HepG2 (cell line): ENCODE data around the gene CIBAR2. TPM values are rescaled to one million over a fixed set of nuclear protein-coding genes. Genes with fewer than 3 reads are reported as not detected.

Source experiments
- CHCHD3 ChIP-seq: sonication (generic); formaldehyde crosslinking; IDR thresholded peaks from 2 replicates; pipeline ENCODE4 v1.8.0; 2022; ENCODE audit warnings: mild to moderate bottlenecking, missing genetic modification reagents, moderate library complexity
- ETV6 ChIP-seq: sonication (generic); formaldehyde crosslinking; conservative IDR thresholded peaks from 2 replicates; pipeline ENCODE4 v1.4.0; 2020; ENCODE audit warnings: missing genetic modification reagents
- JDP2 ChIP-seq: sonication (generic); formaldehyde crosslinking; IDR thresholded peaks from 2 replicates; pipeline ENCODE4 v1.8.1; 2022; ENCODE audit warnings: missing genetic modification reagents, borderline replicate concordance
- KLF12 ChIP-seq: sonication (generic); formaldehyde crosslinking; IDR thresholded peaks from 2 replicates; pipeline ENCODE4 v1.4.0; 2020; ENCODE audit warnings: missing genetic modification reagents, borderline replicate concordance
- NFKBIZ ChIP-seq: IDR thresholded peaks from 2 replicates; pipeline ENCODE4 v1.6.1; 2018; ENCODE audit warnings: missing genetic modification reagents, missing compliant biosample characterization
- SOX5 ChIP-seq: IDR thresholded peaks from 2 replicates; pipeline ENCODE4 v1.6.1; 2016; ENCODE audit warnings: borderline replicate concordance
- STAT5B ChIP-seq: sonication (generic); formaldehyde crosslinking; IDR thresholded peaks from 2 replicates; pipeline ENCODE4 v1.4.0; 2020; ENCODE audit warnings: missing genetic modification reagents
- ZBTB20 ChIP-seq: sonication (generic); formaldehyde crosslinking; IDR thresholded peaks from 2 replicates; pipeline ENCODE4 v1.8.1; 2023; ENCODE audit warnings: missing genetic modification reagents, low read depth, mild to moderate bottlenecking, borderline replicate concordance
- ZFP37 ChIP-seq: sonication (generic); formaldehyde crosslinking; IDR thresholded peaks from 2 replicates; pipeline ENCODE4 v1.4.0; 2020; ENCODE audit warnings: missing genetic modification reagents, borderline replicate concordance
- ZNF10 ChIP-seq: sonication (generic); formaldehyde crosslinking; IDR thresholded peaks from 2 replicates; pipeline ENCODE4 v1.4.0; 2020; ENCODE audit warnings: mild to moderate bottlenecking, low read depth, missing genetic modification reagents, borderline replicate concordance
- ZNF143 ChIP-seq: sonication (generic); formaldehyde crosslinking; IDR thresholded peaks from 2 replicates; pipeline ENCODE4 v1.4.0; 2020; ENCODE audit warnings: missing genetic modification reagents
- ZNF7 ChIP-seq: IDR thresholded peaks from 2 replicates; pipeline ENCODE4 v1.6.1; 2016; ENCODE audit warnings: missing biosample characterization, missing genetic modification reagents
- polyA plus RNA-seq, 8 experiments: library from polyadenylated mRNA; depleted of rRNA in 3 of 8; stranded (reverse) in 7 of 8; unstranded in 1 of 8; fragments of >200 nt; fragmentation: Illumina TruSeq in 4 of 8; extraction: Trizol in 4 of 8; gene quantifications; 2 replicates each; pipeline versions ENCODE4 v1.2.1 to v1.2.3, GENCODE V29; 2011 to 2016; ENCODE audit warnings: low read depth in 4 of 8, missing spikeins in 1 of 8, mixed read lengths in 1 of 8; ENCODE audit not compliant: insufficient read depth in 1 of 8
- total RNA-seq, 5 experiments: library from RNA; depleted of rRNA; stranded (reverse); fragments of >200 nt; fragmentation: Illumina TruSeq; extraction: Trizol; gene quantifications; 2 replicates each; pipeline ENCODE4 v1.2.3, GENCODE V29; 2016; ENCODE audit warnings: low read depth in 1 of 5
- TF ChIP-seq, protein P1 (sequence below): sonication (generic); formaldehyde crosslinking; IDR thresholded peaks from 2 replicates; pipeline ENCODE4 v1.4.0; 2020; ENCODE audit warnings: mild to moderate bottlenecking, low read depth, missing genetic modification reagents
- TF ChIP-seq, protein P2 (sequence below): sonication (generic); formaldehyde crosslinking; IDR thresholded peaks from 2 replicates; pipeline ENCODE4 v1.9.0; 2021; ENCODE audit warnings: missing genetic modification reagents, borderline replicate concordance
- TF ChIP-seq, protein P3 (sequence below): sonication (generic); formaldehyde crosslinking; IDR thresholded peaks from 2 replicates; pipeline ENCODE4 v1.4.0; 2020; ENCODE audit warnings: missing genetic modification reagents
- TF ChIP-seq, protein P4 (sequence below): sonication (generic); formaldehyde crosslinking; IDR thresholded peaks from 2 replicates; pipeline ENCODE4 v1.4.0; 2020; ENCODE audit warnings: mild to moderate bottlenecking, missing genetic modification reagents
- TF ChIP-seq, protein P5 (sequence below): sonication (generic); formaldehyde crosslinking; IDR thresholded peaks from 2 replicates; pipeline ENCODE4 v1.9.0; 2022; ENCODE audit warnings: low read depth, missing genetic modification reagents
- TF ChIP-seq, protein P6 (sequence below): sonication (generic); formaldehyde crosslinking; IDR thresholded peaks from 2 replicates; pipeline ENCODE4 v1.5.0; 2020; ENCODE audit warnings: missing genetic modification reagents

Gene CIBAR2
- total and polyA plus RNA-seq, 2 of the 13 experiments (the other 11 are each of a cell fraction or from before 2014, with no cell fraction given): not detected

DNA sequence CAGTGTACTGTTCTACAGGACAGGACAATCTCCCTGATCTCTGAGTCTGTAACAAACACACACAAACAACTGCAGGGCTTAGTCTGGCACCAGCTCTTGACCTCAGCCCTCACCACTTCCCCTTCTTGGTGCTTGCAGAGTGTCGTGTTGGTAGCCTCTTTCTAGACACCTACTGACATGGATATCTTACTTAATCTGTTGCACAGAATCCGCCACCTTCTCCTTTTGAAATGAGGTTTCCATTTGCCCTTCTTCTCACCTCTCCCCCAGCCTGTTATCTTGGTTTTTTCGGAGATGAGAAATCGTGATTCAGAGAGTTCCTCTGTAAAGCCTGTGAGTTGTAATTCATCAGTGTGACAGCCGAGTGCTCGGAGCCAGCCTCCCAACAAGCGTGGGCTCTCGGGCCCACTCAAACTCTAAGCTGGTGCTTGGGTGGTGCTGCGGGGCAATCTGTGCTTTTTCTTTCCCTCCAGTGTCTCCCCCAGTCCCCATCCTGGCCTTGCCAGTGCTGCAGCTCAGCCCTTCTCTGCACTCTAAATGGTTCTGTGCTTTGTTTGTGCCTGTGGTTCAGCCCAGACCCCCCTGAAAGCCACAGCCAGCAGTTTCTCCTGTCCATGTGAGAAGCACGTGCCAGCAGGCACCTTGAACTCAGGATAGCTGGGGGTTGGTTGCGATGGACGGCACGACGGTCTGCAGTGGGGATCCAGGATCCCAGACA is 56.6 kb downstream of the CIBAR2 start (continued):
- TF ChIP-seq, protein P1, sequence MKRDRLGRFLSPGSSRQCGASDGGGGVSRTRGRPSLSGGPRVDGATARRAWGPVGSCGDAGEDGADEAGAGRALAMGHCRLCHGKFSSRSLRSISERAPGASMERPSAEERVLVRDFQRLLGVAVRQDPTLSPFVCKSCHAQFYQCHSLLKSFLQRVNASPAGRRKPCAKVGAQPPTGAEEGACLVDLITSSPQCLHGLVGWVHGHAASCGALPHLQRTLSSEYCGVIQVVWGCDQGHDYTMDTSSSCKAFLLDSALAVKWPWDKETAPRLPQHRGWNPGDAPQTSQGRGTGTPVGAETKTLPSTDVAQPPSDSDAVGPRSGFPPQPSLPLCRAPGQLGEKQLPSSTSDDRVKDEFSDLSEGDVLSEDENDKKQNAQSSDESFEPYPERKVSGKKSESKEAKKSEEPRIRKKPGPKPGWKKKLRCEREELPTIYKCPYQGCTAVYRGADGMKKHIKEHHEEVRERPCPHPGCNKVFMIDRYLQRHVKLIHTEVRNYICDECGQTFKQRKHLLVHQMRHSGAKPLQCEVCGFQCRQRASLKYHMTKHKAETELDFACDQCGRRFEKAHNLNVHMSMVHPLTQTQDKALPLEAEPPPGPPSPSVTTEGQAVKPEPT (CRISPR knock-in tag): peak; percentile 94
- TF ChIP-seq ZBTB20 (CRISPR knock-in tag) (peak; percentile 86; the same call in 1 of the 2 replicates), KLF12 (CRISPR knock-in tag) (peak; percentile 66; the same call in 1 of the 2 replicates), STAT5B (no peak), ZNF10 (CRISPR knock-in tag) (no peak), ZFP37 (peak; percentile 63), NFKBIZ (CRISPR knock-in tag) (no peak), JDP2 (no peak), ETV6 (CRISPR knock-in tag) (no peak), CHCHD3 (no peak), SOX5 (CRISPR knock-in tag) (no peak), ZNF143 (CRISPR knock-in tag) (0 out of 2 replicates have a peak, but pooled peaks have one; percentile 31), ZNF7 (CRISPR knock-in tag) (no peak)
- TF ChIP-seq, protein P2, sequence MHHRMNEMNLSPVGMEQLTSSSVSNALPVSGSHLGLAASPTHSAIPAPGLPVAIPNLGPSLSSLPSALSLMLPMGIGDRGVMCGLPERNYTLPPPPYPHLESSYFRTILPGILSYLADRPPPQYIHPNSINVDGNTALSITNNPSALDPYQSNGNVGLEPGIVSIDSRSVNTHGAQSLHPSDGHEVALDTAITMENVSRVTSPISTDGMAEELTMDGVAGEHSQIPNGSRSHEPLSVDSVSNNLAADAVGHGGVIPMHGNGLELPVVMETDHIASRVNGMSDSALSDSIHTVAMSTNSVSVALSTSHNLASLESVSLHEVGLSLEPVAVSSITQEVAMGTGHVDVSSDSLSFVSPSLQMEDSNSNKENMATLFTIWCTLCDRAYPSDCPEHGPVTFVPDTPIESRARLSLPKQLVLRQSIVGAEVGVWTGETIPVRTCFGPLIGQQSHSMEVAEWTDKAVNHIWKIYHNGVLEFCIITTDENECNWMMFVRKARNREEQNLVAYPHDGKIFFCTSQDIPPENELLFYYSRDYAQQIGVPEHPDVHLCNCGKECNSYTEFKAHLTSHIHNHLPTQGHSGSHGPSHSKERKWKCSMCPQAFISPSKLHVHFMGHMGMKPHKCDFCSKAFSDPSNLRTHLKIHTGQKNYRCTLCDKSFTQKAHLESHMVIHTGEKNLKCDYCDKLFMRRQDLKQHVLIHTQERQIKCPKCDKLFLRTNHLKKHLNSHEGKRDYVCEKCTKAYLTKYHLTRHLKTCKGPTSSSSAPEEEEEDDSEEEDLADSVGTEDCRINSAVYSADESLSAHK (CRISPR knock-in tag): peak; percentile 28; the same call in 1 of the 2 replicates
- TF ChIP-seq, protein P3, sequence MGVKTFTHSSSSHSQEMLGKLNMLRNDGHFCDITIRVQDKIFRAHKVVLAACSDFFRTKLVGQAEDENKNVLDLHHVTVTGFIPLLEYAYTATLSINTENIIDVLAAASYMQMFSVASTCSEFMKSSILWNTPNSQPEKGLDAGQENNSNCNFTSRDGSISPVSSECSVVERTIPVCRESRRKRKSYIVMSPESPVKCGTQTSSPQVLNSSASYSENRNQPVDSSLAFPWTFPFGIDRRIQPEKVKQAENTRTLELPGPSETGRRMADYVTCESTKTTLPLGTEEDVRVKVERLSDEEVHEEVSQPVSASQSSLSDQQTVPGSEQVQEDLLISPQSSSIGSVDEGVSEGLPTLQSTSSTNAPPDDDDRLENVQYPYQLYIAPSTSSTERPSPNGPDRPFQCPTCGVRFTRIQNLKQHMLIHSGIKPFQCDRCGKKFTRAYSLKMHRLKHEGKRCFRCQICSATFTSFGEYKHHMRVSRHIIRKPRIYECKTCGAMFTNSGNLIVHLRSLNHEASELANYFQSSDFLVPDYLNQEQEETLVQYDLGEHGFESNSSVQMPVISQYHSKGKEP (CRISPR knock-in tag): no peak
- TF ChIP-seq, protein P4, sequence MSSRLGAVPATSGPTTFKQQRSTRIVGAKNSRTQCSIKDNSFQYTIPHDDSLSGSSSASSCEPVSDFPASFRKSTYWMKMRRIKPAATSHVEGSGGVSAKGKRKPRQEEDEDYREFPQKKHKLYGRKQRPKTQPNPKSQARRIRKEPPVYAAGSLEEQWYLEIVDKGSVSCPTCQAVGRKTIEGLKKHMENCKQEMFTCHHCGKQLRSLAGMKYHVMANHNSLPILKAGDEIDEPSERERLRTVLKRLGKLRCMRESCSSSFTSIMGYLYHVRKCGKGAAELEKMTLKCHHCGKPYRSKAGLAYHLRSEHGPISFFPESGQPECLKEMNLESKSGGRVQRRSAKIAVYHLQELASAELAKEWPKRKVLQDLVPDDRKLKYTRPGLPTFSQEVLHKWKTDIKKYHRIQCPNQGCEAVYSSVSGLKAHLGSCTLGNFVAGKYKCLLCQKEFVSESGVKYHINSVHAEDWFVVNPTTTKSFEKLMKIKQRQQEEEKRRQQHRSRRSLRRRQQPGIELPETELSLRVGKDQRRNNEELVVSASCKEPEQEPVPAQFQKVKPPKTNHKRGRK (CRISPR knock-in tag): no peak
- TF ChIP-seq, protein P5, sequence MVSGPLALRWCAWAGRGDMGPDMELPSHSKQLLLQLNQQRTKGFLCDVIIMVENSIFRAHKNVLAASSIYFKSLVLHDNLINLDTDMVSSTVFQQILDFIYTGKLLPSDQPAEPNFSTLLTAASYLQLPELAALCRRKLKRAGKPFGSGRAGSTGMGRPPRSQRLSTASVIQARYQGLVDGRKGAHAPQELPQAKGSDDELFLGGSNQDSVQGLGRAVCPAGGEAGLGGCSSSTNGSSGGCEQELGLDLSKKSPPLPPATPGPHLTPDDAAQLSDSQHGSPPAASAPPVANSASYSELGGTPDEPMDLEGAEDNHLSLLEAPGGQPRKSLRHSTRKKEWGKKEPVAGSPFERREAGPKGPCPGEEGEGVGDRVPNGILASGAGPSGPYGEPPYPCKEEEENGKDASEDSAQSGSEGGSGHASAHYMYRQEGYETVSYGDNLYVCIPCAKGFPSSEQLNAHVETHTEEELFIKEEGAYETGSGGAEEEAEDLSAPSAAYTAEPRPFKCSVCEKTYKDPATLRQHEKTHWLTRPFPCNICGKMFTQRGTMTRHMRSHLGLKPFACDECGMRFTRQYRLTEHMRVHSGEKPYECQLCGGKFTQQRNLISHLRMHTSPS: no peak
- TF ChIP-seq, protein P6, sequence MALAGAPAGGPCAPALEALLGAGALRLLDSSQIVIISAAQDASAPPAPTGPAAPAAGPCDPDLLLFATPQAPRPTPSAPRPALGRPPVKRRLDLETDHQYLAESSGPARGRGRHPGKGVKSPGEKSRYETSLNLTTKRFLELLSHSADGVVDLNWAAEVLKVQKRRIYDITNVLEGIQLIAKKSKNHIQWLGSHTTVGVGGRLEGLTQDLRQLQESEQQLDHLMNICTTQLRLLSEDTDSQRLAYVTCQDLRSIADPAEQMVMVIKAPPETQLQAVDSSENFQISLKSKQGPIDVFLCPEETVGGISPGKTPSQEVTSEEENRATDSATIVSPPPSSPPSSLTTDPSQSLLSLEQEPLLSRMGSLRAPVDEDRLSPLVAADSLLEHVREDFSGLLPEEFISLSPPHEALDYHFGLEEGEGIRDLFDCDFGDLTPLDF (CRISPR knock-in tag): no peak
